WTC11 (cell line): ENCODE results near the gene SEMA3C. TPM values are rescaled to one million over a fixed set of nuclear protein-coding genes. Genes with fewer than 3 reads are reported as not detected.

Experiments
- ATAC-seq: fragments of 200-7000 bp; cut with Tn5 transposase; 2 replicates; pipeline ENCODE4 v1.10.0; 2021; ENCODE audit warnings: mild to moderate bottlenecking, moderate library complexity
- CTCF ChIA-PET: fragments of 300-600 bp; sonication (Branson Sonifier 250); formaldehyde crosslinking; loops from one replicate; lab custom pipeline; 2021; ENCODE audit warnings: antibody characterized with exemption; lab: Charles Lee
- POLR2A ChIA-PET: fragments of 350-600 bp; sonication (Branson Sonifier 250); formaldehyde crosslinking; loops from one replicate; lab custom pipeline; 2021; ENCODE audit warnings: antibody characterized with exemption; lab: Charles Lee
- DNase-seq: peaks from one replicate; pipeline ENCODE4 v3.0.0; 2021; ENCODE audit warnings: low spot score
- H3K27ac Mint-ChIP-seq: 2 replicates; pipeline ENCODE4 v1.8.0; 2021; ENCODE audit warnings: mixed read lengths
- H3K27me3 Mint-ChIP-seq: 2 replicates; pipeline ENCODE4 v1.8.0; 2021; ENCODE audit warnings: low read depth, mild to moderate bottlenecking, moderate library complexity, mixed read lengths
- H3K36me3 Mint-ChIP-seq: 2 replicates; pipeline ENCODE4 v1.8.0; 2021; ENCODE audit warnings: mixed read lengths
- H3K4me1 Mint-ChIP-seq: 2 replicates; pipeline ENCODE4 v1.8.0; 2022; ENCODE audit warnings: mixed read lengths
- H3K4me3 Mint-ChIP-seq: 2 replicates; pipeline ENCODE4 v1.8.0; 2021; ENCODE audit warnings: mild to moderate bottlenecking, moderate library complexity, mixed read lengths
- H3K9me3 Mint-ChIP-seq: 2 replicates; pipeline ENCODE4 v1.8.0; 2021; ENCODE audit warnings: mixed read lengths
- CDX4 ChIP-seq: fragments of 250-450 bp; sonication (Bioruptor Pico); IDR thresholded peaks from 2 replicates; pipeline ENCODE4 v1.9.0; 2021; ENCODE audit warnings: moderate library complexity, mild to moderate bottlenecking, inconsistent platforms, borderline replicate concordance
- CREM ChIP-seq: sonication (generic); formaldehyde crosslinking; IDR thresholded peaks from 2 replicates; pipeline ENCODE4 v1.8.1; 2022; ENCODE audit warnings: mild to moderate bottlenecking, missing genetic modification reagents, moderate library complexity
- ELF4 ChIP-seq: sonication (generic); formaldehyde crosslinking; IDR thresholded peaks from 2 replicates; pipeline ENCODE4 v1.8.1; 2022; ENCODE audit warnings: low read depth, mild to moderate bottlenecking, moderate library complexity, missing genetic modification reagents
- ETV6 ChIP-seq: sonication (generic); formaldehyde crosslinking; IDR thresholded peaks from 2 replicates; pipeline ENCODE4 v1.8.1; 2022; ENCODE audit warnings: mild to moderate bottlenecking, missing genetic modification reagents
- GTF2I ChIP-seq: fragments of 250-450 bp; sonication (Bioruptor Pico); conservative IDR thresholded peaks from 2 replicates; pipeline ENCODE4 v1.4.0; 2021; ENCODE audit warnings: mild to moderate bottlenecking
- JAZF1 ChIP-seq: fragments of 250-450 bp; sonication (Bioruptor Pico); IDR thresholded peaks from 2 replicates; pipeline ENCODE4 v1.9.0; 2021; ENCODE audit warnings: moderate library complexity, mild to moderate bottlenecking, inconsistent platforms
- KAT7 ChIP-seq: sonication (generic); formaldehyde crosslinking; IDR thresholded peaks from 2 replicates; pipeline ENCODE4 v1.8.1; 2023; ENCODE audit warnings: missing genetic modification reagents, mild to moderate bottlenecking, borderline replicate concordance
- MXD4 ChIP-seq: fragments of 250-450 bp; sonication (Bioruptor Pico); IDR thresholded peaks from 2 replicates; pipeline ENCODE4 v1.8.0; 2021; ENCODE audit warnings: mild to moderate bottlenecking, moderate library complexity, borderline replicate concordance
- PRRX2 ChIP-seq: fragments of 250-450 bp; sonication (Bioruptor Pico); IDR thresholded peaks from 2 replicates; pipeline ENCODE4 v1.8.0; 2021; ENCODE audit warnings: mild to moderate bottlenecking
- RELA ChIP-seq: sonication (generic); formaldehyde crosslinking; IDR thresholded peaks from 2 replicates; pipeline ENCODE4 v1.8.1; 2022; ENCODE audit warnings: missing genetic modification reagents, mild to moderate bottlenecking, borderline replicate concordance
- SP1 ChIP-seq: sonication (generic); formaldehyde crosslinking; conservative IDR thresholded peaks from 2 replicates; pipeline ENCODE4 v1.8.1; 2022; ENCODE audit warnings: missing genetic modification reagents
- TCF7 ChIP-seq: sonication (generic); formaldehyde crosslinking; IDR thresholded peaks from 2 replicates; pipeline ENCODE4 v1.8.0; 2022; ENCODE audit warnings: mild to moderate bottlenecking, low read depth, missing genetic modification reagents, moderate library complexity
- ZMAT4 ChIP-seq: fragments of 250-450 bp; sonication (Bioruptor Pico); IDR thresholded peaks from 2 replicates; pipeline ENCODE4 v1.9.0; 2021; ENCODE audit warnings: mild to moderate bottlenecking
- ZNF263 ChIP-seq: sonication (generic); formaldehyde crosslinking; IDR thresholded peaks from 2 replicates; pipeline ENCODE4 v1.8.1; 2022; ENCODE audit warnings: low read depth, mild to moderate bottlenecking, moderate library complexity, missing genetic modification reagents
- total RNA-seq: library from RNA; stranded (reverse); gene quantifications from 3 replicates; pipeline ENCODE4 v1.2.3, GENCODE V29; 2021
- TF ChIP-seq, protein P1 (sequence below): sonication (generic); formaldehyde crosslinking; IDR thresholded peaks from 2 replicates; pipeline ENCODE4 v1.8.1; 2023; ENCODE audit warnings: mild to moderate bottlenecking, missing genetic modification reagents, moderate library complexity
- TF ChIP-seq, protein P2 (sequence below): sonication (generic); formaldehyde crosslinking; IDR thresholded peaks from 2 replicates; pipeline ENCODE4 v1.8.0; 2022; ENCODE audit warnings: mild to moderate bottlenecking, missing genetic modification reagents
- TF ChIP-seq, protein P3 (sequence below): sonication (generic); formaldehyde crosslinking; IDR thresholded peaks from 2 replicates; pipeline ENCODE4 v1.8.1; 2022; ENCODE audit warnings: missing genetic modification reagents, borderline replicate concordance
- TF ChIP-seq, protein P4 (sequence below): fragments of 200-600 bp; IDR thresholded peaks from 2 replicates; pipeline ENCODE4 v1.8.0; 2022; ENCODE audit warnings: antibody characterized with exemption
- TF ChIP-seq, protein P5 (sequence below): sonication (generic); formaldehyde crosslinking; IDR thresholded peaks from 2 replicates; pipeline ENCODE4 v1.8.1; 2023; ENCODE audit warnings: mild to moderate bottlenecking, moderate library complexity, missing genetic modification reagents

Gene SEMA3C
- total RNA-seq, 1 experiment from 2014 or later = 2.1 TPM

- no peak overlapping the region for H3K4me3 Mint-ChIP-seq
- ChIA-PET POLR2A (no interaction called here), CTCF (no interaction called here)
- DNase-seq (no peak), ATAC-seq (no peak)
- no peaks in the 10 kb centered on the region for H3K36me3 Mint-ChIP-seq
- no peaks in the 10 kb centered on the region for H3K9me3 Mint-ChIP-seq
- H3K27me3 Mint-ChIP-seq = no peaks in the 10 kb centered on the region
- TF ChIP-seq, protein P1, sequence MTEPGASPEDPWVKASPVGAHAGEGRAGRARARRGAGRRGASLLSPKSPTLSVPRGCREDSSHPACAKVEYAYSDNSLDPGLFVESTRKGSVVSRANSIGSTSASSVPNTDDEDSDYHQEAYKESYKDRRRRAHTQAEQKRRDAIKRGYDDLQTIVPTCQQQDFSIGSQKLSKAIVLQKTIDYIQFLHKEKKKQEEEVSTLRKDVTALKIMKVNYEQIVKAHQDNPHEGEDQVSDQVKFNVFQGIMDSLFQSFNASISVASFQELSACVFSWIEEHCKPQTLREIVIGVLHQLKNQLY (CRISPR knock-in tag) = no peak
- TF ChIP-seq CREM (CRISPR knock-in tag) (no peak), KAT7 (CRISPR knock-in tag) (no peak), CDX4 (no peak), RELA (CRISPR knock-in tag) (no peak), JAZF1 (CRISPR knock-in tag) (no peak), ETV6 (CRISPR knock-in tag) (no peak), SP1 (CRISPR knock-in tag) (no peak), PRRX2 (CRISPR knock-in tag) (no peak), GTF2I (CRISPR knock-in tag) (no peak), TCF7 (CRISPR knock-in tag) (no peak), ELF4 (CRISPR knock-in tag) (no peak), ZMAT4 (no peak), MXD4 (CRISPR knock-in tag) (no peak), ZNF263 (CRISPR knock-in tag) (no peak)
- TF ChIP-seq, protein P2, sequence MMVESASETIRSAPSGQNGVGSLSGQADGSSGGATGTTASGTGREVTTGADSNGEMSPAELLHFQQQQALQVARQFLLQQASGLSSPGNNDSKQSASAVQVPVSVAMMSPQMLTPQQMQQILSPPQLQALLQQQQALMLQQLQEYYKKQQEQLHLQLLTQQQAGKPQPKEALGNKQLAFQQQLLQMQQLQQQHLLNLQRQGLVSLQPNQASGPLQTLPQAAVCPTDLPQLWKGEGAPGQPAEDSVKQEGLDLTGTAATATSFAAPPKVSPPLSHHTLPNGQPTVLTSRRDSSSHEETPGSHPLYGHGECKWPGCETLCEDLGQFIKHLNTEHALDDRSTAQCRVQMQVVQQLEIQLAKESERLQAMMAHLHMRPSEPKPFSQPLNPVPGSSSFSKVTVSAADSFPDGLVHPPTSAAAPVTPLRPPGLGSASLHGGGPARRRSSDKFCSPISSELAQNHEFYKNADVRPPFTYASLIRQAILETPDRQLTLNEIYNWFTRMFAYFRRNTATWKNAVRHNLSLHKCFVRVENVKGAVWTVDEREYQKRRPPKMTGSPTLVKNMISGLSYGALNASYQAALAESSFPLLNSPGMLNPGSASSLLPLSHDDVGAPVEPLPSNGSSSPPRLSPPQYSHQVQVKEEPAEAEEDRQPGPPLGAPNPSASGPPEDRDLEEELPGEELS (CRISPR knock-in tag) = no peak
- TF ChIP-seq, protein P3, sequence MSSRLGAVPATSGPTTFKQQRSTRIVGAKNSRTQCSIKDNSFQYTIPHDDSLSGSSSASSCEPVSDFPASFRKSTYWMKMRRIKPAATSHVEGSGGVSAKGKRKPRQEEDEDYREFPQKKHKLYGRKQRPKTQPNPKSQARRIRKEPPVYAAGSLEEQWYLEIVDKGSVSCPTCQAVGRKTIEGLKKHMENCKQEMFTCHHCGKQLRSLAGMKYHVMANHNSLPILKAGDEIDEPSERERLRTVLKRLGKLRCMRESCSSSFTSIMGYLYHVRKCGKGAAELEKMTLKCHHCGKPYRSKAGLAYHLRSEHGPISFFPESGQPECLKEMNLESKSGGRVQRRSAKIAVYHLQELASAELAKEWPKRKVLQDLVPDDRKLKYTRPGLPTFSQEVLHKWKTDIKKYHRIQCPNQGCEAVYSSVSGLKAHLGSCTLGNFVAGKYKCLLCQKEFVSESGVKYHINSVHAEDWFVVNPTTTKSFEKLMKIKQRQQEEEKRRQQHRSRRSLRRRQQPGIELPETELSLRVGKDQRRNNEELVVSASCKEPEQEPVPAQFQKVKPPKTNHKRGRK (CRISPR knock-in tag) = no peak
- TF ChIP-seq, protein P4, sequence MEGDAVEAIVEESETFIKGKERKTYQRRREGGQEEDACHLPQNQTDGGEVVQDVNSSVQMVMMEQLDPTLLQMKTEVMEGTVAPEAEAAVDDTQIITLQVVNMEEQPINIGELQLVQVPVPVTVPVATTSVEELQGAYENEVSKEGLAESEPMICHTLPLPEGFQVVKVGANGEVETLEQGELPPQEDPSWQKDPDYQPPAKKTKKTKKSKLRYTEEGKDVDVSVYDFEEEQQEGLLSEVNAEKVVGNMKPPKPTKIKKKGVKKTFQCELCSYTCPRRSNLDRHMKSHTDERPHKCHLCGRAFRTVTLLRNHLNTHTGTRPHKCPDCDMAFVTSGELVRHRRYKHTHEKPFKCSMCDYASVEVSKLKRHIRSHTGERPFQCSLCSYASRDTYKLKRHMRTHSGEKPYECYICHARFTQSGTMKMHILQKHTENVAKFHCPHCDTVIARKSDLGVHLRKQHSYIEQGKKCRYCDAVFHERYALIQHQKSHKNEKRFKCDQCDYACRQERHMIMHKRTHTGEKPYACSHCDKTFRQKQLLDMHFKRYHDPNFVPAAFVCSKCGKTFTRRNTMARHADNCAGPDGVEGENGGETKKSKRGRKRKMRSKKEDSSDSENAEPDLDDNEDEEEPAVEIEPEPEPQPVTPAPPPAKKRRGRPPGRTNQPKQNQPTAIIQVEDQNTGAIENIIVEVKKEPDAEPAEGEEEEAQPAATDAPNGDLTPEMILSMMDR = no peak
- TF ChIP-seq, protein P5, sequence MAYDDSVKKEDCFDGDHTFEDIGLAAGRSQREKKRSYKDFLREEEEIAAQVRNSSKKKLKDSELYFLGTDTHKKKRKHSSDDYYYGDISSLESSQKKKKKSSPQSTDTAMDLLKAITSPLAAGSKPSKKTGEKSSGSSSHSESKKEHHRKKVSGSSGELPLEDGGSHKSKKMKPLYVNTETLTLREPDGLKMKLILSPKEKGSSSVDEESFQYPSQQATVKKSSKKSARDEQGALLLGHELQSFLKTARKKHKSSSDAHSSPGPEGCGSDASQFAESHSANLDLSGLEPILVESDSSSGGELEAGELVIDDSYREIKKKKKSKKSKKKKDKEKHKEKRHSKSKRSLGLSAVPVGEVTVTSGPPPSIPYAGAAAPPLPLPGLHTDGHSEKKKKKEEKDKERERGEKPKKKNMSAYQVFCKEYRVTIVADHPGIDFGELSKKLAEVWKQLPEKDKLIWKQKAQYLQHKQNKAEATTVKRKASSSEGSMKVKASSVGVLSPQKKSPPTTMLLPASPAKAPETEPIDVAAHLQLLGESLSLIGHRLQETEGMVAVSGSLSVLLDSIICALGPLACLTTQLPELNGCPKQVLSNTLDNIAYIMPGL (CRISPR knock-in tag) = no peak
- no peak overlapping the region for H3K27ac Mint-ChIP-seq
- H3K4me1 Mint-ChIP-seq = peaks cover 20% of the 10 kb centered on the region
Observed at GRCh38 chr7:80868566-80868965, 50.3 kb downstream of the SEMA3C start.
